ENCODE results near the gene GRK4.
"Not testable (repeated sequence)": the region's sequence is repeated elsewhere in the genome, so short reads cannot be mapped to it uniquely, and the experiment has no call there.

The GRK4 gene

GRCh38 chr4:2962614-2963174 is 677 bp upstream of the GRK4 start:
- peak; percentile 32 for DNase-seq

DNA sequence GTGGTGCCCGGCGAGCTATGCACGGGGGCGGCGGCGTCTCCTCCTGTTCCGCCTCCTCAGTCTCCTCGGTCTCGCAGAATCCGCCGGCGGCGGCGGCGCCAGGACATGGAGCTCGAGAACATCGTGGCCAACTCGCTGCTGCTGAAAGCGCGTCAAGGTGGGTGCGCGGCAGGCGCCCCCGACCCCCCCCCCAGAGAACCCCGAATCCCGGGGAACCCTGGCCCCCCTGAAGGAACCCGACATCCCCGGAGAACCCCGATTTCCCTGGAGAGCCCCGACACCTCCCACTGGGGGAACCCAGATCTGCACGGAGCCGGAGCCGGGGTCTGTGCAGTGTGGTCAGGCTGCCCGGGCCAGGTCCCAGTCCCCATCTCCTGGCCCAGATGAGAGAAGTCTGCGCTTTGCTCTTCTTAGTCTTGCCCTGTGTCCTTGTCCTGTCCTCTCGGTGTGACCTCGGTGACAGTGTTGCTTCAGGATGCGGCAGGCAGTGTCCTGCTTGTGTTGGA is 648 bp downstream of the GRK4 start:
- no peak for DNase-seq

DNA sequence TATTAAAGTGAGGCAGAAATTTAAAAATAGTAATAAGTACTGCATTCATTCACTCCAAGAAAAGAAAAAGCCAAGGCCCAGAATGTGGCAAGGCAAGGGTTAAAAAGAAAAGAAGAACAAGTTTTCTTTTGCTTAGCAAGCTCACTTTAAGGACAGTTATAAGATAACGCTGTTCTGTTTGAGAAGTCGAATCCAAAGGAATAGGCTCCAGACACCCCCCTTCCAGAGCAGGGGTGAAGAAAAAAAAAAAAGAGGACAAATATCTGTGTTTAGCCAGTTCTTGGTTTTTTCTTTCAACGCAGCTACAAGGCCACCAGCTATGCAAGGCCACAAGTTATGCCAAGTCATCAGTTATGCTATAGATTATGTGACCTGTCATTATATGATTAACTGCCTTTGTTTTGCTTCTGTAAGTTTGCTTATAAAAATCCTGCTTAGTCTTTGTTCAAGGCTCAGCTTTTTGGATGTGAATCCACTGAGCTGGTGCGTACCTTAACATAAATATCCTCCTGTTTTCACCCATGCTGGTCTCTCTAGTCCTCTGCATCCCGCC is 1.4 kb downstream of the GRK4 start:
- DNase-seq: no peak

GRCh38 chr4:2965262-2965661 is 1.9 kb downstream of the GRK4 start:
- DNase-seq: no peak

DNA sequence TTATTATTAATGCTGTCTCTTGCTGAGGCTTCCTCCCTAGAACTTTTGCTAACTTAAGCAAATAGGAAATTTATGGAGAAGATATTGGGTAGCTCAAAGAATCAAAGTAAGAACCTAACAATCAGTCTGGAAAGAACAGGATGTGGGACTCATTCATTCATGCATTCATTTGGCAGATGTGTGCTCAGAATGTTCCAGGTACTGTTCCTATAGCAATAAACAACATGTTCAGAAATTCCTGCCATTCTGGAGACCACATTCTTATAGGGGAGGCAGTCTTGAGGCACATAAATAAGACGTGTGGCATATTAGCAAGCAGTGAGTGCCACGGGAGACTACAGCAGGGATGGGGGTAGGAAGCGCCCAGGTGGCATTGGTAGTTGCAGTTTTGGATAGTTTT is 5.0 kb downstream of the GRK4 start:
- no peak for DNase-seq

DNA sequence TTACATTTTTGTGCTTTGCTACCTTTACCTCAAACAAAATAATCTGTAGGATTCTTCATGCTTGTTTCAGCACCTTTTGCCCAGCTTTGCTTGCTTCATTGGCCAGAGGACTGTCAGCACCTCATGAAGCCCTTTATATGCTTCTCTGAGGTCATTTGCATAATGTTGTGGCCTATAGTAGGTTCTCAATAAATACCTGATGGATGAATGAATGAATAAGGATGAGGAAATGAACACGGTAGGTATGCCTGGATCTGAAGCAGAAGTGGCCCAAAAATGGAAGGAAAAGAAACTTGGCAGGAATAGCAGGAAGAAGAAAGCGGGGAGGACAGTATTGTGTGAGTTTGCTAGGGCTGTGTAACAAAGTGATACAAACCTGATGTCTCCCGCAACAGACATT is 7.9 kb downstream of the GRK4 start:
- DNase-seq: no peak

DNA sequence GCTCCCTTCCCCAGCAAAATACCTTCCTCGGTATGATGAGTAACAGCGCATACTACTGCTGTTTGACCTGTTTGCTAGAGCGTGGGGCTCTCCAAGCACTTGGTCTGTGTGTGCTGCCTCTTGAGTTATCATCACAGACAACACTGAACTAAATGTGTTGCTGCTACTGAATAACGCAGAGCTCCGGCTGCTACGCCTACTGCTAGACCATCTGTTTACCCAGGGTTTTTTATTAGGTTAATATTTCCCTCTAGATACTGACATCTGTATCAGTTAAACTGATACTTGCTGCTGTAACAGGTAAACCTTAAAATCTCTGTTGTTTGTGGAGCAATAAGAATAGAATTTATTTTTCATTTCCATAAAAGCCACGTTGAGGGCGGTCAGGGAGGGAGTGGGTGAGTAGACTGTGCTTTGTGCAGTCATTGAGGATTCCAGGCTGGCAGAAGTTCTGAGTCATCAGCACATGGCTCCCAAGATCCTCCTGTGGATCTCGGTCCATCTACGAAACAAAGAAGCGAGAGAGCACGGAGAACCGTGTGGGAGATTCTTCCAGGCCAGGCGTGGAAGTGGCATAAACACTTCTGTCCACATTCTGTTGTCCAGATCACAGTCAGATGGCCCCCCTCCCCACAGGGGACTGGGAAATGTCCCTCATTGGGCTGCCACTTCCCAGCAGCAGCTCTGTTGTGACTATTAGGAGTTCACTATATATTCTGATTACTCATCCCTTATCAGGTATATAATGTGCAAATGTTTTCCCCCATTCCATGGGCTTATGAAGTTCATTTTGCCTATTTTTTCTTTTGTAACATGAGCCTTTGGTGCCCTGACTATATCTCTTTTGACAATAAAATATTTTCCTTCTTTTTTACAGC is 14.1 kb downstream of the GRK4 start:
- DNase-seq: no peak

DNA sequence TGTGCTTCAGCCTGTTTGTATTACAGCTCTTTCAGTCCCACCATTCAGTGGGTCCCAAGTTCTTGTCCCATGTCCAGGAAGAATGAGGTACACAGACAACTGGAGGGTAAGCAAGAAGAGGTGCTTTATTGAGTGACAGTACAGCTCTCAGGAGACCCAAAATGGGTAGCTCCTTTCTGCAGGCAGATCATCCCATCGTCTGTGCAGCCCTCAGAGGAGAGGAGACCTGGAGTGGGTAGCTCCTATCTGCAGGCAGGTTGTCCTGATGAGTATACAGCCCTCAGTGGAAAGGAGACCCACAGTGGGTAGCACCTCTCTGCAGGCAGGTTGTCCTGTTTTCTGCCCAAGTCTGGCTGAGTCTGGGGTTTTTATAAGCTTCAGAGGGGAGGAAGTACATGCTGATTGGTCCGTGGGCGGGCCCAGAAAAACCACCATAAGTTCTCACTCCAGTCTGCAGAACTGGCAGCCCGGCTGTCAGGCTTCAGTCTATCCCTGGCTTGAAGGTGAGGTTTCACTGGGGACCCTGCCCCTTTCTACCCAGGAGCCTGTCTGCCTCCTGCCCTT is 18.0 kb downstream of the GRK4 start:
- DNase-seq: no peak

DNA sequence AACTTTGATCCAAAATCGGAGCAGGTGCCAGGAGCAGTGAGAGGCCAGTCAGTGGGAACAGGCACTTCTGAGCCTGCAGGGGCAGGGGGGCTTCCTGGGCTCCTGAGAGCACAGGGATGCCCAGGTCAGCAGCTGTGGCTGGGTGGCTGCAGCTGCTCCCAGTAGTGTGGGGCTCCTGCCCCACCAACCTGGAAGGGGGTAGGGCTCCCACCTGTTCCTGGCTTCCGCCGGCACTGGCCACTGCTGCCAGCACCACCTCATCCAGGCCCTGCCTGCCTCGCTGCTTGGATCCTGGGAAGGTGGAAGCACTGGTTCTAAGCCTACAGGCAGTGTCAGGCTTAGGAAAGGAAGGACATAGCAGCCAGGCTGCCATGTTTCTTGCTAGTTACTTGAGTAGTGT is 18.6 kb downstream of the GRK4 start:
- DNase-seq: no peak

GRCh38 chr4:2983715-2984114 is 20.3 kb downstream of the GRK4 start:
- not testable (repeated sequence) for DNase-seq

DNA sequence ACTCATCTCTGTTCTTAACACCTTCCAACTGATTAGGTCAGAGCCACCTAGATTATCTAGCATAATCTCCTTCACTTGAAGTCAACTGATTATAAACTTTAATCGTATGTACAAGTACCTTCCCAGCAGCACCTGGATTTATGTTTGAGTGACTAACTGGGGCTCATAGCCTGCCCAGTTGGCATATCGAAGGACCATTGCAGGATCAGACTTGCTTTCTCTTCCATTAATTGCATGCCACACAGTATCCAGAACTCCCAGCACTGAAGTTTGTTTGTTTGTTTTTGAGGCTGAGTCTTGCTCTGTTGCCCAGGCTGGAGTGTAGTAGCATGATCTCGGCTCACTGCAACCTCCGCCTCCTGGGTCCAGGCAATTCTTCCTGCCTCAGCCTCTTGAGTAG is 27.9 kb downstream of the GRK4 start:
- no peak for DNase-seq

GRCh38 chr4:2994917-2995316 is 31.5 kb downstream of the GRK4 start:
- DNase-seq: no peak

GRCh38 chr4:2995546-2996265 is 32.3 kb downstream of the GRK4 start:
- no peak for DNase-seq

- peak; percentile 25 for DNase-seq
Observed at GRCh38 chr4:2996415-2996814, 33.0 kb downstream of the GRK4 start.

- no peak for DNase-seq
Observed at GRCh38 chr4:3007724-3008123, 44.4 kb downstream of the GRK4 start.

DNA sequence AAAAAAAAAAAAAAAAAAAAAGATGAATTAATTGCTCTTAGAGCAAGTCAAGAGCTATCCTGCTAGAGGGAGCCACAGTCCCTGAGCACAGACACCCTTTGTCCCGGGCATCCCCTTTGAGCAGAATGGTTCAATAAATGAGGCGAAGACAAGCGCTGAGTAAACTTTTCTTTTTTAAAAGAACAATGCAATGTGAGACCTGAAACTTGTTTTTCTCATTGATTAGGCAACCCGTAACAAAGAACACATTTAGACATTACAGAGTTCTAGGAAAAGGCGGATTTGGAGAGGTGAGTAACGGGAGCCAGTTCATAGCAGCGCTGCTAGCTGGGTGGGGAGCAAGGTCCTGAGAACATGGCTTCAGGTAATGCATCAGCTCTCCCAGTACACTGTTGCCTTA is 46.1 kb downstream of the GRK4 start:
- DNase-seq: no peak

DNA sequence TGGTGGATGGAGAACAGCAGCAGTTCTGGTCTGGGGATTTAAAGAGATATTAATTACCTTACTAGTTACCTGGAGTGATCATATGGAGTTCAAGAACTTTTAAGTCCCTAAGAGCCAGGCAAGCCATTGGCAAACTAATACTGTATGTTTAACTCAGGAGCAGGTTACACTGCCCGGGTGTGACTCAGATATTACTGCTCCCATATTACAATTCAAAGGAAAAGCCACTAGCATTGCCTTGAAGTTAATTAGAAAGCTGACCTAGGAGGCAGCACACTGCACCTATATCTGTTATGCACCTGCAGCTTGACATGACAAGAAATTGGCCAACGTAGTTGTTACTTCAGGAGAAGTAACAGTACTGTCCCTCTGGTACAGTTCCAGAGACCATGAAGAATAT is 47.2 kb downstream of the GRK4 start:
- DNase-seq: no peak

DNA sequence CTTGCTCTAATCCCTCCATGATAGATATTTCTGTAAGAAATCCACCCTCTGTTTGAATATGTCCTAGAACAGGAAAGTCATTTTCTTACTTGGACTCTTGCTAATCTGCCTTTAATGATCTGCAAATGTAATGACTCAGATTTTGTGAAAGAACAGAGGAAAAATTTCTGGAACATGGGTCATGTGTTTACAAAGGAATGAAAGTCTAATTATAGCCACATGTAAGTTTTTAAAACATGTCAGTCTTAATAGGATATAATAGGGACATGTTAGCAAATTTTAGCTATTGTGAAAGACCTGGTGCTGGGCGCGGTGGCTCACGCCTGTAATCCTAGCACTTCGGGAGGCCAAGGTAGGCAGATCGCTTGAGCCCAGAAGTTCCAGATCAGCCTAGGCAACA is 47.6 kb downstream of the GRK4 start:
- no peak for DNase-seq

- no peak for DNase-seq
Observed at GRCh38 chr4:3011456-3012220, 48.3 kb downstream of the GRK4 start.

- no peak for DNase-seq
Observed at GRCh38 chr4:3013323-3013722, 50.0 kb downstream of the GRK4 start.

DNA sequence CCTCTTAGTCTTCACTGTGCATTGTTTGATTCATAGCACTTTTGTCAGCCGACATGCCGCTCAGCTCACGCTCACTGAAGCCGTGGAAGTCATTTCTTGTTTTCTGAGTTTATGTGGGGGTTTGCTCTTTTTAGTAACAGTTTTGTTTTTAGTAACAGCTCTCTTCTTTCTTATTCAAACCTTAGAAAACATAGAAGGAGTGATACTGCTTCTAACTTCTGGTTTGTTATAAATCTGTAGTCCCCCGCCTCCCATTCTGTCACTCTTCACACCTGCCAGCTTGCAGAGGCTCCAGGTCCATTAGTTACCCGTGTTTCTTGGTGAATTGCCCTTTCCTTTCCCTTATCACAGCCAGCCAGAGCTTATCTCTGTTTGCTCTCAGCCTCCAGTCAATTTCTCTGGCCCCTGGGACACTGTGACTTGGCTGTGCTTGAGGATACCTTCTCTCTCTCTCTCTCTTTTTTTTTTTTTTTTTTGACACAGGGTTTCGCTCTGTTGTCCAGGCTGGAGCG is 50.5 kb downstream of the GRK4 start:
- DNase-seq: no peak

DNA sequence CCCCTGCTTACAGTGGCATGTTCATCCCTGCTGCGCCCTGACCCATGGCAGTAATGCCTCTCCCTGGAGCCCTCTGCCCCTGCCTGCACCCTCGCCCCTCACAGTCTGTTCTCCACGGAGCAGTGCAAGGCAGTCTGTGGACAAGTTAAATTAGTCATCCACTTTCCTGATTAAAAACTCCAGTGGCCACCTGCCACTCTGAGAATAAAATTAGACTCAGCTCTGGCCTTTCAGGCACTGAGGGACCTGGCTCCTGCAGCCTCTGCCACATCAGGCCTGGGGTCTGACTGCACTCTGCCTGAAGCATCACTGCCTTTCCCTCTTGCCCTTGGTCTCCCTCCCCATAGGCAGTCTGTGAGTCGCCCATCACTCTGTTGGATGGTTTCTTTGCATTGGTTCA is 53.6 kb downstream of the GRK4 start:
- no peak for DNase-seq

All from NCI-H1105 treated with DMSO at 0.1 percent for 48 hours (cell line).